Measurements from ENCODE around the gene SEC31A.
"Not testable (repeated sequence)": the region's sequence is repeated elsewhere in the genome, so short reads cannot be mapped to it uniquely, and the experiment has no call there.

The SEC31A gene

GRCh38 chr4:82823062-82823461, 67.9 kb downstream of the SEC31A start:
- Histone ChIP-seq H3K27ac (ENCODE audit: low read depth, low read length) (no peak overlapping the region), H3K4me1 (ENCODE audit: insufficient read depth, low read length) (no peaks in the 10 kb centered on the region), H3K9me3 (ENCODE audit: low read length) (no peaks in the 10 kb centered on the region), H3K4me3 (ENCODE audit: low read depth in 1 of 2, low read length in 2 of 2) (no peak overlapping the region), H3K36me3 (ENCODE audit: insufficient read depth, low read length) (peaks cover 72% of the 10 kb centered on the region), H3K27me3 (ENCODE audit: control insufficient read depth in 1 of 2, insufficient read depth in 2 of 2, low read length in 2 of 2) (no peaks in the 10 kb centered on the region), H3K9ac (ENCODE audit: low read length) (no peak overlapping the region)

GRCh38 chr4:82820689-82821088, 70.3 kb downstream of the SEC31A start:
- no peak overlapping the region for H3K9ac ChIP-seq (ENCODE audit: low read length)
- no peaks in the 10 kb centered on the region for H3K27me3 ChIP-seq (ENCODE audit: control insufficient read depth in 1 of 2, insufficient read depth in 2 of 2, low read length in 2 of 2)
- H3K27ac ChIP-seq (ENCODE audit: low read depth, low read length), result no peak overlapping the region
- H3K4me3 ChIP-seq (ENCODE audit: low read depth in 1 of 2, low read length in 2 of 2), result no peak overlapping the region
- peaks cover 53% of the 10 kb centered on the region for H3K36me3 ChIP-seq (ENCODE audit: insufficient read depth, low read length)
- no peaks in the 10 kb centered on the region for H3K4me1 ChIP-seq (ENCODE audit: insufficient read depth, low read length)
- H3K9me3 ChIP-seq (ENCODE audit: low read length), result no peaks in the 10 kb centered on the region

- H3K4me1 ChIP-seq (ENCODE audit: insufficient read depth, low read length), result no peaks in the 10 kb centered on the region
- H3K27ac ChIP-seq (ENCODE audit: low read depth, low read length), result no peak overlapping the region
- no peaks in the 10 kb centered on the region for H3K9me3 ChIP-seq (ENCODE audit: low read length)
- no peaks in the 10 kb centered on the region for H3K27me3 ChIP-seq (ENCODE audit: control insufficient read depth in 1 of 2, insufficient read depth in 2 of 2, low read length in 2 of 2)
- H3K9ac ChIP-seq (ENCODE audit: low read length), result no peak overlapping the region
- H3K36me3 ChIP-seq (ENCODE audit: insufficient read depth, low read length), result peaks cover 37% of the 10 kb centered on the region
- H3K4me3 ChIP-seq (ENCODE audit: low read depth in 1 of 2, low read length in 2 of 2), result no peak overlapping the region
Observed at GRCh38 chr4:82818664-82819662, 72.0 kb downstream of the SEC31A start.

GRCh38 chr4:82816874-82817273, 74.1 kb downstream of the SEC31A start:
- H3K4me1 ChIP-seq (ENCODE audit: insufficient read depth, low read length); H3K9me3 ChIP-seq (ENCODE audit: low read length); H3K27ac ChIP-seq (ENCODE audit: low read depth, low read length); H3K4me3 ChIP-seq (ENCODE audit: low read depth in 1 of 2, low read length in 2 of 2); H3K27me3 ChIP-seq (ENCODE audit: control insufficient read depth in 1 of 2, insufficient read depth in 2 of 2, low read length in 2 of 2); H3K9ac ChIP-seq (ENCODE audit: low read length): not testable (repeated sequence)
- H3K36me3 ChIP-seq (ENCODE audit: insufficient read depth, low read length), result peaks cover 19% of the 10 kb centered on the region

GRCh38 chr4:82814034-82814433, 76.9 kb downstream of the SEC31A start:
- peaks cover 11% of the 10 kb centered on the region for H3K4me1 ChIP-seq (ENCODE audit: insufficient read depth, low read length)
- peaks cover 7% of the 10 kb centered on the region for H3K36me3 ChIP-seq (ENCODE audit: insufficient read depth, low read length)
- H3K4me3 ChIP-seq (ENCODE audit: low read depth in 1 of 2, low read length in 2 of 2), result no peak overlapping the region
- no peaks in the 10 kb centered on the region for H3K9me3 ChIP-seq (ENCODE audit: low read length)
- H3K9ac ChIP-seq (ENCODE audit: low read length), result no peak overlapping the region
- no peaks in the 10 kb centered on the region for H3K27me3 ChIP-seq (ENCODE audit: control insufficient read depth in 1 of 2, insufficient read depth in 2 of 2, low read length in 2 of 2)
- no peak overlapping the region for H3K27ac ChIP-seq (ENCODE audit: low read depth, low read length)

- no peak overlapping the region for H3K9ac ChIP-seq (ENCODE audit: low read length)
- peaks cover 11% of the 10 kb centered on the region for H3K4me1 ChIP-seq (ENCODE audit: insufficient read depth, low read length)
- no peak overlapping the region for H3K4me3 ChIP-seq (ENCODE audit: low read depth in 1 of 2, low read length in 2 of 2)
- H3K9me3 ChIP-seq (ENCODE audit: low read length), result no peaks in the 10 kb centered on the region
- H3K27me3 ChIP-seq (ENCODE audit: control insufficient read depth in 1 of 2, insufficient read depth in 2 of 2, low read length in 2 of 2), result no peaks in the 10 kb centered on the region
- H3K27ac ChIP-seq (ENCODE audit: low read depth, low read length), result no peak overlapping the region
- no peaks in the 10 kb centered on the region for H3K36me3 ChIP-seq (ENCODE audit: insufficient read depth, low read length)
Observed at GRCh38 chr4:82811838-82812341, 79.1 kb downstream of the SEC31A start.

- Histone ChIP-seq H3K36me3 (ENCODE audit: insufficient read depth, low read length) (no peaks in the 10 kb centered on the region), H3K27me3 (ENCODE audit: control insufficient read depth in 1 of 2, insufficient read depth in 2 of 2, low read length in 2 of 2) (no peaks in the 10 kb centered on the region), H3K9me3 (ENCODE audit: low read length) (no peaks in the 10 kb centered on the region), H3K4me1 (ENCODE audit: insufficient read depth, low read length) (peaks cover 11% of the 10 kb centered on the region), H3K27ac (ENCODE audit: low read depth, low read length) (no peak overlapping the region), H3K4me3 (ENCODE audit: low read depth in 1 of 2, low read length in 2 of 2) (no peak overlapping the region), H3K9ac (ENCODE audit: low read length) (no peak overlapping the region)
Observed at GRCh38 chr4:82811392-82811791, 79.6 kb downstream of the SEC31A start.

- Histone ChIP-seq H3K27ac (ENCODE audit: low read depth, low read length) (no peak overlapping the region), H3K4me1 (ENCODE audit: insufficient read depth, low read length) (peaks cover 11% of the 10 kb centered on the region), H3K36me3 (ENCODE audit: insufficient read depth, low read length) (no peaks in the 10 kb centered on the region), H3K27me3 (ENCODE audit: control insufficient read depth in 1 of 2, insufficient read depth in 2 of 2, low read length in 2 of 2) (no peaks in the 10 kb centered on the region), H3K9me3 (ENCODE audit: low read length) (no peaks in the 10 kb centered on the region), H3K9ac (ENCODE audit: low read length) (no peak overlapping the region), H3K4me3 (ENCODE audit: low read depth in 1 of 2, low read length in 2 of 2) (no peak overlapping the region)
Observed at GRCh38 chr4:82810176-82810575, 80.8 kb downstream of the SEC31A start.

- Histone ChIP-seq H3K4me3 (ENCODE audit: low read depth in 1 of 2, low read length in 2 of 2) (no peak overlapping the region), H3K36me3 (ENCODE audit: insufficient read depth, low read length) (no peaks in the 10 kb centered on the region), H3K9me3 (ENCODE audit: low read length) (no peaks in the 10 kb centered on the region), H3K27me3 (ENCODE audit: control insufficient read depth in 1 of 2, insufficient read depth in 2 of 2, low read length in 2 of 2) (no peaks in the 10 kb centered on the region), H3K9ac (ENCODE audit: low read length) (no peak overlapping the region), H3K27ac (ENCODE audit: low read depth, low read length) (no peak overlapping the region), H3K4me1 (ENCODE audit: insufficient read depth, low read length) (peaks cover 11% of the 10 kb centered on the region)
Observed at GRCh38 chr4:82809619-82810018, 81.3 kb downstream of the SEC31A start.

GRCh38 chr4:82803746-82804145, 87.2 kb downstream of the SEC31A start:
- no peaks in the 10 kb centered on the region for H3K36me3 ChIP-seq (ENCODE audit: insufficient read depth, low read length)
- no peak overlapping the region for H3K4me3 ChIP-seq (ENCODE audit: low read depth in 1 of 2, low read length in 2 of 2)
- no peaks in the 10 kb centered on the region for H3K9me3 ChIP-seq (ENCODE audit: low read length)
- peaks cover 7% of the 10 kb centered on the region for H3K4me1 ChIP-seq (ENCODE audit: insufficient read depth, low read length)
- no peaks in the 10 kb centered on the region for H3K27me3 ChIP-seq (ENCODE audit: control insufficient read depth in 1 of 2, insufficient read depth in 2 of 2, low read length in 2 of 2)
- no peak overlapping the region for H3K27ac ChIP-seq (ENCODE audit: low read depth, low read length)
- no peak overlapping the region for H3K9ac ChIP-seq (ENCODE audit: low read length)

- H3K4me1 ChIP-seq (ENCODE audit: insufficient read depth, low read length), result peaks cover 7% of the 10 kb centered on the region
- H3K36me3 ChIP-seq (ENCODE audit: insufficient read depth, low read length), result no peaks in the 10 kb centered on the region
- no peak overlapping the region for H3K27ac ChIP-seq (ENCODE audit: low read depth, low read length)
- H3K9ac ChIP-seq (ENCODE audit: low read length), result no peak overlapping the region
- H3K9me3 ChIP-seq (ENCODE audit: low read length), result no peaks in the 10 kb centered on the region
- no peaks in the 10 kb centered on the region for H3K27me3 ChIP-seq (ENCODE audit: control insufficient read depth in 1 of 2, insufficient read depth in 2 of 2, low read length in 2 of 2)
- no peak overlapping the region for H3K4me3 ChIP-seq (ENCODE audit: low read depth in 1 of 2, low read length in 2 of 2)
Observed at GRCh38 chr4:82802911-82803310, 88.0 kb downstream of the SEC31A start.
